Colonic mucosa (tissue), 4 donors: ENCODE results near the gene TRIB2. TPM values are rescaled to one million over a fixed set of nuclear protein-coding genes. Genes with fewer than 3 reads are reported as not detected.

ENCODE experiments used
- DNase-seq: peaks from one replicate; pipeline ENCODE4 v3.0.0-alpha.2; 2020
- H3K27ac ChIP-seq: fragments of 200-600 bp; one replicate; pipeline ENCODE4 v1.8.0; 2021
- H3K27me3 ChIP-seq: fragments of 200-600 bp; one replicate; pipeline ENCODE4 v1.8.0; 2021
- H3K36me3 ChIP-seq: fragments of 200-600 bp; one replicate; pipeline ENCODE4 v1.8.0; 2021
- H3K4me1 ChIP-seq: fragments of 200-600 bp; one replicate; pipeline ENCODE4 v1.8.0; 2021; ENCODE audit warnings: mild to moderate bottlenecking
- H3K4me3 ChIP-seq: fragments of 200-600 bp; one replicate; pipeline ENCODE4 v1.8.0; 2021
- H3K9ac ChIP-seq, 2 donors: one replicate each; pipeline ENCODE4 v1.7.0; 2013; ENCODE audit warnings: control low read depth in 2 of 2, low read depth in 2 of 2, low read length in 2 of 2
- H3K9me3 ChIP-seq: fragments of 200-600 bp; one replicate; pipeline ENCODE4 v1.8.0; 2021
- CTCF ChIP-seq: fragments of 200-600 bp; IDR thresholded peaks from one replicate; pipeline ENCODE4 v1.8.0; 2022; ENCODE audit warnings: antibody characterized with exemption, mild to moderate bottlenecking
- intact Hi-C: fragments of 100-400 bp; cut with DNase I; formaldehyde crosslinking; loops from one replicate; pipeline ENCODE4 v1.14.1; 2022
- total RNA-seq, 2 donors: library from RNA; stranded (reverse); fragmentation: NEBNext Ultra II Directional in 1 of 2; extraction: Animal tissue kit (Norgen Biotek cat#: 25700) in 1 of 2; gene quantifications; one replicate each; pipeline ENCODE4 v1.2.1, GENCODE V29; 2021
- donor health status: healthy.
- donor health status: DM: no; HTN: no; CAD: no.
- donor health status: DM: no; HTN: no; CAD: no.

The TRIB2 gene
- total RNA-seq = 10 to 100 TPM in 1 of 2 donors, 1 to 10 TPM in 1; 3.7 to 10.5 TPM

GRCh38 chr2:12716282-12717190 is at the start of gene TRIB2:
TSS of gene TRIB2 (plus strand) at chr2:12716936. CDS start at chr2:12718308, 1,372 bp downstream.
- Histone ChIP-seq H3K36me3 (no peaks in the 10 kb centered on the region), H3K4me3 (peak within 1 kb of the TSS; percentile 71), H3K9me3 (no peaks in the 10 kb centered on the region), H3K4me1 (no peaks in the 10 kb centered on the region), H3K27me3 (peaks cover 20% of the 10 kb centered on the region), H3K27ac (peak within 1 kb of the TSS; percentile 87), H3K9ac (peak within 1 kb of the TSS; percentile 71 to 81)
- intact Hi-C loops = loop anchor here (2.0 to 10.0 kb wide), 3 partner anchors 216 to 854 kb away; no protein-coding TSS in a partner anchor
- TF ChIP-seq CTCF = no peak
- peak; percentile 74 for DNase-seq

GRCh38 chr2:12669036-12669435 is 47.7 kb upstream of the TRIB2 start:
- no peak overlapping the region for H3K4me3 ChIP-seq
- DNase-seq = no peak
- H3K36me3 ChIP-seq = no peaks in the 10 kb centered on the region
- no peak for TF ChIP-seq CTCF
- intact Hi-C loops = no loop called here
- H3K27ac ChIP-seq = no peak overlapping the region
- H3K27me3 ChIP-seq = no peaks in the 10 kb centered on the region
- H3K4me1 ChIP-seq = no peaks in the 10 kb centered on the region
- no peaks in the 10 kb centered on the region for H3K9me3 ChIP-seq
- H3K9ac ChIP-seq = no peak overlapping the region

DNA sequence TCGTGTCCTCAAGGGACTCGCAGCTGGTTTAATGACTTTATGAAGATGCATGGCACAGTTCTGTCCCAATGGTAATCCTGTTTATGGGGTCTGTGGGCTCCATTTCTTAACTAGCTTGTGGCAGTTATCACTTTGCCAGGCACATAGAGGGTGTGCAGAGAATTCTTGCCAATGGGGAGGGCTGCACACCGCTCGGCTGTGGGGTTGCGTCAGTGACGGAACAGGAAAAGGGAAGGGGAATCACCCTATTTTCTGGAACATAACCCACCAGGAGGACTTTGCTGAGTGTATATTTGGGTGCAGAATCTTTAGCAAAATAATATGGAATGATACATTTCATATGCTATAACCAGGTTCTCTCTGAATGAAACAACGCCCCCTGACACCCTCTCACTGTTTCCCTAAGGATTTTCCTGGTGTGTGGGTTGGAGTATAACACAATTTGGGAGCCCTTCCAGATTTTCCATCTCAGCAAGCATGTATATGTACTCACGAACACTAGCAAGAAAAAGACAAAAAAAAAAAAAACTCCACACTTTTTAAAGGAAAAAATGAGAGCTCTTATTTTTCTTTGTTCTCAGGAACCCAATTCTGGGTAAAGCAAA is 43.9 kb upstream of the TRIB2 start:
- TF ChIP-seq CTCF = no peak
- Histone ChIP-seq H3K27me3 (no peaks in the 10 kb centered on the region), H3K36me3 (no peaks in the 10 kb centered on the region), H3K9ac (no peak overlapping the region), H3K9me3 (no peaks in the 10 kb centered on the region), H3K4me1 (no peaks in the 10 kb centered on the region), H3K4me3 (no peak overlapping the region), H3K27ac (no peak overlapping the region)
- DNase-seq = no peak
- intact Hi-C loops = no loop called here

DNA sequence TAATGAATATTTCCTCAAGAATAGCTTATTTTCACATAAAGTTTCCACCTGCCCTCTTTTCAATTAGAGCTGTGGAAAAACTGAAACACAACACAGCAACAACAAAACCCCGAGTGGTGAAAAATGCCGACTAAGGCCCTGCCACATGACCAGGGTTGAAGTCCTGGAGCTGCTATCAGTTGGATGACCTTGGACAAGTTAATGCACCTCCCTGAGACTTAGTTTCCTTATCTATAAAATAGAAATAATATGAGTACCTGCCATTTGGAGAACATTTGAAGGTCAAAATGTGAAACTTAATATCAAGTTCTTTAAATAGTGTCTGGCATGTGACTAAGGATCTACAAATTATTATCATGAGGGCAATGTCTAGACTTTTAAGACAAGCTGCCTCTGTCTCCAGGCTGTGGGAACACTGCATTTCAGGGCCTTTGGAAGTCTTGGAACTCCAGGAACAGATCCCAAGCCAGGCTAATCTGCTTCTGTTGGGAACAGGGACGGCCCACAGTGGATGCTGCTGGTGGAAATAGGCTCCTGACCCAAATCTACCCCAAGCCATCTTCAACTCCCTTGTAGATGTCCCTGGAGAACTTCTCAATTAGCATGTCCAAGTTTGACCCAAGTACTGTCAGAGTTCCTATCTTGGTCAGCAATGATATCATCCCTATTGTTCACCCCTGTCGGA is 42.0 kb upstream of the TRIB2 start:
- DNase-seq = no peak
- no peak for TF ChIP-seq CTCF
- H3K27ac ChIP-seq = no peak overlapping the region
- no peaks in the 10 kb centered on the region for H3K36me3 ChIP-seq
- no peak overlapping the region for H3K4me3 ChIP-seq
- no peaks in the 10 kb centered on the region for H3K27me3 ChIP-seq
- intact Hi-C loops = no loop called here
- H3K9ac ChIP-seq = no peak overlapping the region
- no peaks in the 10 kb centered on the region for H3K4me1 ChIP-seq
- H3K9me3 ChIP-seq = no peaks in the 10 kb centered on the region

GRCh38 chr2:12675352-12675795 is 41.4 kb upstream of the TRIB2 start:
- Histone ChIP-seq H3K9ac (no peak overlapping the region), H3K4me3 (no peak overlapping the region), H3K27me3 (no peaks in the 10 kb centered on the region), H3K27ac (no peak overlapping the region), H3K4me1 (no peaks in the 10 kb centered on the region), H3K9me3 (no peaks in the 10 kb centered on the region), H3K36me3 (no peaks in the 10 kb centered on the region)
- intact Hi-C loops = no loop called here
- no peak for DNase-seq
- no peak for TF ChIP-seq CTCF
